ENCODE data around the gene ZNF816.
"Not testable (repeated sequence)": the region's sequence is repeated elsewhere in the genome, so short reads cannot be mapped to it uniquely, and the experiment has no call there.

The ZNF816 gene

GRCh38 chr19:52962394-52963246, at the start of gene ZNF816:
TSS of gene ZNF816 (minus strand) at chr19:52962881. CDS start at chr19:52956089, 6,792 bp downstream.
- peak; percentile 96 to 99 (median 98) for DNase-seq (ENCODE audit: low read depth in 3 of 3)

DNA sequence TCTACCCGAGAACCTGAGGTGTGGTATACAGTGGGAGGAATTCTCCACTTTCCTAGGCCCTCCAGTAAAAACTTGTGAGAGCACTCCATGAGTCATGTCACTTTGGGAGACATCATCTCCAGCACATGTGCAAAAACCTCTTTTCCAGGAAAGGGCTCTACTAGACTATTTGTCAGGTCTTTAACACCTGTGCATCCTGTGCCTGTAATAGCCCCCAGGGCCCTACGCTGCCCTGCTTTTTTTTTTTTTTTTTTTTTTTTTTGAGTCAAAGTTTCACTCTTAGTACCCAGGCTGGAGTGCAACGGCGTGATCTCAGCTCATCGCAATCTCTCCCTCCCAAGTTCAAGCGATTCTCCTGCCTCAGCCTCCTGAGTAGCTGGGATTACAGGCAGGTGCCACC, 49.3 kb upstream of the ZNF816 start:
- no peak for DNase-seq (ENCODE audit: low read depth in 3 of 3)

GRCh38 chr19:53010494-53010893, 47.8 kb upstream of the ZNF816 start:
- DNase-seq (ENCODE audit: low read depth in 3 of 3), result no peak

GRCh38 chr19:53008061-53008778, 45.5 kb upstream of the ZNF816 start:
- DNase-seq (ENCODE audit: low read depth in 3 of 3), result no peak

GRCh38 chr19:53007606-53008005, 44.9 kb upstream of the ZNF816 start:
- DNase-seq (ENCODE audit: low read depth in 3 of 3), result no peak

- DNase-seq (ENCODE audit: low read depth in 3 of 3), result no peak
These were observed 44.5 kb upstream of the ZNF816 start for GRCh38 chr19:53007200-53007599.

DNA sequence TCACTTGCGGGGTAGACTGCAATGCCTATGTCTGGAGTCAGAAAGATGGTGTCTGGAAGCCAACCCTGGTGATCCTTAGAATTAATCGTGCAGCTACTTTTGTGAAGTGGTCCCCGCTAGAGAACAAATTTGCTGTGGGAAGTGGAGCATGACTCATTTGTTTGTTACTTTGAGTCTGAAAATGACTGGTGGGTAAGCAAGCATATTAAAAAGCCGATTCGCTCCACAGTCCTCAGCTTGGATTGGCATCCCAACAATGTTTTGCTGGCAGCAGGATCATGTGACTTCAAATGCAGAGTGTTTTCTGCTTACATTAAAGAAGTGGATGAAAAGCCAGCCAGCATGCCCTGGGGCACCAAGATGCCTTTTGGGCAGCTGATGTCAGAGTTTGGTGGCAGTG, 41.6 kb upstream of the ZNF816 start:
- no peak for DNase-seq (ENCODE audit: low read depth in 3 of 3)

- DNase-seq (ENCODE audit: low read depth in 3 of 3), result no peak
These were observed 39.8 kb upstream of the ZNF816 start for GRCh38 chr19:53002479-53002878.

GRCh38 chr19:52997975-52998374, 35.3 kb upstream of the ZNF816 start:
- no peak for DNase-seq (ENCODE audit: low read depth in 3 of 3)

- no peak for DNase-seq (ENCODE audit: low read depth in 3 of 3)
These were observed 33.0 kb upstream of the ZNF816 start for GRCh38 chr19:52995711-52996110.

DNA sequence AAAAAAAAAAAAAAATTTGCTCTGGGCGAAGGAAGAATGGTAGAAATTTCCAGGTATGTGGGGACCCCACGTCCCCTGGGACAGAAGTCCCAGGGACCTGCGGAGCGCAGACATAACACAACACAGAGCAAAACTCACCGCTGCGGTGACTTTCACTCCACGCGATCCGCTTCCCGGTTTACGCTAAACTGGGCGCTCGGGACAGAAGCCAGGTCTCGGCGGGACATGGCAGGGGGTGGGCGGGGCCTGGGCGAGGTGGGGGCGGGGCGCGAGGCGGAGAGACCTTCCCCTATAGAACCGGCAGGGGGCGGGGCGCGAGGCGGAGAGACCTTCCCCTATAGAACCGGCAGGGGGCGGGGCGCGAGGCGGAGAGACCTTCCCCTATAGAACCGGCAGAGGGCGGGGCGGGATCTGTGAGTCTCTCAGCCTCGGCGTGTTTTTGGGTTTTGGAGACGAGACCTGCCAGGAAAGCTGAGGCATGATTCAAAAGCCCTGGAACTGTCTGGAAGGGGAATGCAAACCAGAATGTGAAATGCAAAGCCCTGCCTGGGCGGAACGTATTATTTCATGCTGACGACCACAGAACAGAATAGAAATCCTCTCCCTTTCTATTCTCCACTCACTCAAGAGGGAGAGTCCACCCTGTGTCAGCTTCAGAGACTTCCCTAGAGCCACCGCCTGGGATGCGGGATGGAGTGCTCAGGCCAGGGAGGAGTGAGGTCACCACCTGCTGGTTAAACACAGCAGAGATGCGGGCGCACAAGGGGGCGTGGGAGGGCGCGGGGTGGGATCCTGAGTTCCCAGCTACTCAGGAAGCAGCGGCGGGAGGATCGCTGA, 30.9 kb upstream of the ZNF816 start:
- peak; percentile 57 to 71 (median 57) for DNase-seq (ENCODE audit: low read depth in 3 of 3)

DNA sequence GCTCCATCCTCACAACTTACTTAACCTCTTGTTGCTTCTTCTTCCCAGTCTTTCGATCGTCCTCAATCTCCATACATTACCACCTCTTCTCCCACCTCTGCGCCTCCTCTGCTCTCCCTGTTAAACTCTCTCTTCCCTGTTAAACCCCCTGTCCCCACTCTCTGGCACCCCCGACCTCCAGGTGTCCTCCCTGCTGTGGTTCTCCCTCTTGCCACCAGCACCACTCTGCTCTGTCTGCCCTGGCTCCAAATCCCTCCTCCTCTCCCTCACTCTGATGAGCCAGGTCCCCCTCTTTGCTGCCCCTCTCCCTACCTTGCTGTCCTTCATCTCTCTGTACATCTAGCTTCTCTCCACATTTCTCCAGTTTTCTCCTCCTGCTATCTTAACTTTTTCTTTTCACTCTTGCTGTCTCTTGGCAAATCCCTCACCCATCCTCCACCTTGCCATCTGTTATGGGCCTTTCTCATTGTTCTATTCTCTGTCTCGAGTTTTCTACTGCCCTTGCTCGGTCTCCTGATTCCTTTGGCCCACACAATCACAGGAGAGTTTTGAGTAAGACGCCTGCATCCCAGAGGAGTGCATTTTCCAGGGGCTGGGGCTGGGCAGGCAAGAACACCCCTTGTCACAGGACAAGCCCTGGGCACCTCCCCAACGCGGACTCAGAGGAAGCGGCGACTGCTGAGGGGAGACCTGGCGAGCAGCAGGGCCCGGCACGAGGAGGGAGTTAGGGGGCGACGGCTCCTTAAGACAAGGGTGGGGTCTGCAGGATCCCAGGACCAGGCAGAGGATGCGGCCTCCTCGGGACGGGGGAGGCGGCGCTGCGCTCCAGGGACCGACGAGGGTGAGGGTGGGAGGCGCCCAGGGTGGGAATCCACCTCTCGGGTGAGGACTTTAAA, 29.7 kb upstream of the ZNF816 start:
- no peak for DNase-seq (ENCODE audit: low read depth in 3 of 3)

DNA sequence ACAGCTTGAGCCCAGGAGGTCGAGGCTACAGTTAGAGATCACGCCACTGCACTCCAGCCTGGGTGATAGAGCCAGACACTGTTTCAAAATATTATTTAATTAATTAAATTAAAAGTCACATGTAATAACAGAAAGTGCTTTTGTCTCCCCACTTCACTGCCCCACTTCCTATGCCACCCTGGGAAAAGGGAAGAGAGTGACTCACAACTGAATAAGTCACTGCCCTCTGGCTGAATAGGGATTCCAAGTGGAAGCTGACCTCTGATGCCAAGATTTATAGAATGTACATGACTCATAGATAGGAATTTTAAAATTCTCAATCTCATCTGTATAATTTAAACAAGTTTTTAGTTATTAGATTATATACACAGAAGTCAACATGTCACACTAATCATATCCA, 28.8 kb upstream of the ZNF816 start:
- no peak for DNase-seq (ENCODE audit: low read depth in 3 of 3)

GRCh38 chr19:52990759-52991418, 28.2 kb upstream of the ZNF816 start:
- DNase-seq (ENCODE audit: low read depth in 3 of 3), result no peak

GRCh38 chr19:52988506-52988905, 25.8 kb upstream of the ZNF816 start:
- DNase-seq (ENCODE audit: low read depth in 3 of 3), result no peak

DNA sequence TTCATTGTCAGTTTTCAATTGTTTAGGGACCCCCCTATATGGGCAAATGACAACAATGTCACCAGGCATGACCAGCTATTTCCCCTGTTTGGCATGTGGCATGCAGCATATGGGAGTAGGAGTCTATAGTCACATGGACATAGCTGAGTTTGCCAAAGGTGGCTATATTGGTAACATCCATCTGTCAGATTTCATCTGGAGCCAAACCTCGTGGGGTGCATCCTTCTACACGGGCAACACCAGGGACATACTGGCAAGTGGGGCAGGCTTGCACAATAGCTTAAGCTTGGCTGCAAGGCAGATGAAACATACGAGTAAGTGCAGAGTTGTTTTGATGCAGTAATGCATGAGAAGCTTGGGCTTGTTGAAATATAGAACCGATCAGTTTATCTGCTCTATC, 24.5 kb upstream of the ZNF816 start:
- no peak for DNase-seq (ENCODE audit: low read depth in 3 of 3)

- DNase-seq (ENCODE audit: low read depth in 3 of 3), result not testable (repeated sequence)
These were observed 20.5 kb upstream of the ZNF816 start for GRCh38 chr19:52983167-52983566.

- DNase-seq (ENCODE audit: low read depth in 3 of 3), result no peak
These were observed 18.6 kb upstream of the ZNF816 start for GRCh38 chr19:52981329-52981728.

- no peak for DNase-seq (ENCODE audit: low read depth in 3 of 3)
These were observed 5.1 kb upstream of the ZNF816 start for GRCh38 chr19:52967772-52968171.

GRCh38 chr19:52963247-52963618, 552 bp upstream of the ZNF816 start:
- no peak for DNase-seq (ENCODE audit: low read depth in 3 of 3)

DNA sequence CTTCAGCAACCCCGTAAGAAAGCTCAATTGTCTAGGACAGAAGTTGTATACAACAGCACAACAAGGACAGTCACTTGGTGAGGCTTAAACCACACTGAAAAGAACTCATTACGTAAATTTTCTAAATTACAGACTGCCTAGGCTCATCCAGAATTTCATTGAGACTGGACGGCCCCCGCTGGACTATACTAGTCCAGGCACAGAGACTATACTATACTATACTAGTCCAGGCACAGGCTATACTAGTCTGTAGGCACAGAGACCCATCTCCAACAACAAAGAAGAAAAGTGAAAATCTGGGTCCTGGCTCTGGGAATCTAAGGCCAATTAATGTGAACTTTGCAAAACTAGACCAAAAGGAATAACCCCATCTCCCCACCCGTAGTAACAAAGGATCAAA, 700 bp downstream of the ZNF816 start:
- DNase-seq (ENCODE audit: low read depth in 3 of 3), result no peak

All from stimulated activated CD4-positive, alpha-beta T cell treated with anti-CD3 and anti-CD28 coated beads, TNF-alpha, amount 100 ng/mL, for 4 hours (primary cell).